Liver (tissue), 9 donors: ENCODE measurements around the gene PLA1A. TPM values are rescaled to one million over a fixed set of nuclear protein-coding genes. Genes with fewer than 3 reads are reported as not detected.

ENCODE experiments used
- DNase-seq: peaks from one replicate; pipeline ENCODE4 v3.0.0-alpha.2; 2017; ENCODE audit warnings: low spot score
- H3K27ac ChIP-seq, 2 donors: one replicate each; pipeline ENCODE4 v1.7.0; 2013; ENCODE audit warnings: inconsistent platforms in 2 of 2, low read length in 2 of 2, control low read depth in 1 of 2, low read depth in 1 of 2, mild to moderate bottlenecking in 1 of 2
- H3K27me3 ChIP-seq, 4 donors: one replicate each; pipeline versions ENCODE4 v1.6.1 to v1.7.0; 2013; ENCODE audit warnings: low read length in 3 of 4, inconsistent platforms in 1 of 4, mild to moderate bottlenecking in 1 of 4, moderate library complexity in 1 of 4; ENCODE audit not compliant: control insufficient read depth in 4 of 4, insufficient read depth in 4 of 4
- H3K36me3 ChIP-seq, 4 donors: one replicate each; pipeline versions ENCODE4 v1.6.1 to v1.7.0; 2013; ENCODE audit warnings: low read length in 3 of 4, mild to moderate bottlenecking in 3 of 4, low read depth in 1 of 4, moderate library complexity in 1 of 4; ENCODE audit not compliant: control insufficient read depth in 4 of 4, insufficient read depth in 3 of 4
- H3K4me1 ChIP-seq, 4 donors: one replicate each; pipeline versions ENCODE4 v1.6.1 to v1.7.0; 2013; ENCODE audit warnings: low read length in 3 of 4, mild to moderate bottlenecking in 3 of 4, moderate library complexity in 1 of 4; ENCODE audit not compliant: control insufficient read depth in 4 of 4, insufficient read depth in 4 of 4
- H3K4me3 ChIP-seq, 3 donors: one replicate each; pipeline versions ENCODE4 v1.6.1 to v1.7.0; 2013; ENCODE audit warnings: low read length in 3 of 3, control low read depth in 1 of 3, low read depth in 1 of 3, mild to moderate bottlenecking in 1 of 3
- H3K9ac ChIP-seq, 2 donors: one replicate each; pipeline ENCODE4 v1.7.0; 2013; ENCODE audit warnings: low read length in 2 of 2, mild to moderate bottlenecking in 2 of 2, moderate library complexity in 2 of 2, control low read depth in 1 of 2, low read depth in 1 of 2
- H3K9me3 ChIP-seq, 4 donors: one replicate each; pipeline versions ENCODE4 v1.6.1 to v1.7.0; 2013; ENCODE audit warnings: low read length in 3 of 4; ENCODE audit not compliant: control insufficient read depth in 4 of 4
- ATF3 ChIP-seq: IDR thresholded peaks from 2 replicates; pipeline ENCODE4 v1.6.1; 2016; ENCODE audit warnings: antibody characterized with exemption
- CTCF ChIP-seq: fragments of 150-350 bp; IDR thresholded peaks from 2 replicates; pipeline ENCODE4 v1.5.1; 2017; ENCODE audit warnings: improper control_type of control experiment, low read depth, low read length; ENCODE audit not compliant: missing input control
- EGR1 ChIP-seq, 2 donors: IDR thresholded peaks; 2 replicates each; pipeline ENCODE4 v1.6.1; 2016 to 2018; ENCODE audit warnings: antibody characterized with exemption in 2 of 2, low read depth in 2 of 2
- FOXA1 ChIP-seq: IDR thresholded peaks from 2 replicates; pipeline ENCODE4 v1.6.1; 2016; ENCODE audit warnings: antibody characterized with exemption
- FOXA2 ChIP-seq: IDR thresholded peaks from 2 replicates; pipeline ENCODE4 v1.6.1; 2016; ENCODE audit warnings: antibody characterized with exemption
- GABPA ChIP-seq, 2 donors: IDR thresholded peaks in 1 of 2; conservative IDR thresholded peaks in 1 of 2; 2 replicates each; pipeline ENCODE4 v1.6.1; 2016; ENCODE audit warnings: antibody characterized with exemption in 2 of 2, mild to moderate bottlenecking in 1 of 2, moderate library complexity in 1 of 2
- HNF4A ChIP-seq, 2 donors: conservative IDR thresholded peaks; 2 replicates each; pipeline ENCODE4 v1.6.1; 2016; ENCODE audit warnings: antibody characterized with exemption in 2 of 2, mild to moderate bottlenecking in 2 of 2
- HNF4G ChIP-seq: IDR thresholded peaks from 2 replicates; pipeline ENCODE4 v1.6.1; 2016; ENCODE audit warnings: antibody characterized with exemption
- JUND ChIP-seq, 2 donors: IDR thresholded peaks; 2 replicates each; pipeline ENCODE4 v1.6.1; 2016; ENCODE audit warnings: antibody characterized with exemption in 2 of 2
- MAX ChIP-seq: IDR thresholded peaks from 2 replicates; pipeline ENCODE4 v1.6.1; 2016; ENCODE audit warnings: antibody characterized with exemption
- NR2F2 ChIP-seq: IDR thresholded peaks from 2 replicates; pipeline ENCODE4 v1.6.1; 2016; ENCODE audit warnings: antibody characterized with exemption
- RAD21 ChIP-seq, 2 donors: IDR thresholded peaks; 2 replicates each; pipeline ENCODE4 v1.6.1; 2016; ENCODE audit warnings: antibody characterized with exemption in 2 of 2, mild to moderate bottlenecking in 2 of 2
- REST ChIP-seq: IDR thresholded peaks from 2 replicates; pipeline ENCODE4 v1.6.1; 2016; ENCODE audit warnings: antibody characterized with exemption, mild to moderate bottlenecking
- RXRA ChIP-seq, 2 donors: IDR thresholded peaks; 2 replicates each; pipeline ENCODE4 v1.6.1; 2017 to 2018; ENCODE audit warnings: antibody characterized with exemption in 2 of 2, mild to moderate bottlenecking in 1 of 2
- SP1 ChIP-seq: IDR thresholded peaks from 2 replicates; pipeline ENCODE4 v1.6.1; 2018; ENCODE audit warnings: antibody characterized with exemption, mild to moderate bottlenecking
- TAF1 ChIP-seq: conservative IDR thresholded peaks from 2 replicates; pipeline ENCODE4 v1.6.1; 2016; ENCODE audit warnings: antibody characterized with exemption, mild to moderate bottlenecking
- YY1 ChIP-seq: IDR thresholded peaks from 2 replicates; pipeline ENCODE4 v1.6.1; 2016; ENCODE audit warnings: antibody characterized with exemption, mild to moderate bottlenecking
- ZBTB33 ChIP-seq: IDR thresholded peaks from 2 replicates; pipeline ENCODE4 v1.6.1; 2016; ENCODE audit warnings: antibody characterized with exemption
- WGBS: extraction: QIAGEN DNeasy Blood & Tissue Kit; methylation state at CpG from one replicate; pipeline ENCODE4 v1.1.7; 2013; 5-methylcytosine and 5-hydroxymethylcytosine counted together
- polyA plus RNA-seq, 2 donors: library from polyadenylated mRNA; stranded (reverse) in 1 of 2; unstranded in 1 of 2; fragments of 200-250 nt in 1 of 2; fragments of >200 nt in 1 of 2; fragmentation: Nextera tagmentation in 1 of 2; extraction: Ambion mirVana in 1 of 2; gene quantifications; one replicate each; pipeline versions ENCODE4 v1.2.1 to v1.2.3, GENCODE V29; 2013 to 2015
- total RNA-seq, 2 donors: library from RNA; depleted of rRNA; stranded (reverse); fragments of >200 nt; gene quantifications; one replicate each; pipeline ENCODE4 v1.2.3, GENCODE V29; 2014
- donor health status: healthy.
- donor health status: healthy.
- donor health status: healthy.
- donor health status: healthy.
- donor health status: healthy.

The PLA1A gene
- total and polyA plus RNA-seq, 4 donors, result 6.0 to 63.9 (median 33.0) TPM

GRCh38 chr3:119609301-119609700 lies 11.6 kb downstream of the PLA1A start:
- DNase-seq, result no peak
- TF ChIP-seq YY1 (no peak), TAF1 (no peak), ZBTB33 (no peak), HNF4G (no peak), EGR1 (IDR thresholded peaks at IDR 0.05; ENCODE audit: low read depth in 2 of 2) (no peak), ATF3 (no peak), RAD21 (IDR thresholded peaks at IDR 0.05) (no peak), MAX (no peak), REST (no peak), GABPA (IDR thresholded peaks at IDR 0.05 in 1 of 2, conservative IDR thresholded peaks at IDR 0.05 in 1 of 2) (no peak), NR2F2 (no peak), JUND (IDR thresholded peaks at IDR 0.05) (no peak), SP1 (no peak), FOXA1 (no peak), HNF4A (conservative IDR thresholded peaks at IDR 0.05) (no peak), CTCF (no peak), FOXA2 (no peak), RXRA (IDR thresholded peaks at IDR 0.05) (no peak)
- peaks cover 2 to 16% (median 8%) of the 10 kb centered on the region in 4 donors for H3K36me3 ChIP-seq
- H3K9ac ChIP-seq, result no peak overlapping the region
- H3K27ac ChIP-seq, result no peak overlapping the region
- WGBS, result 76% methylated on average over 6 of the region's 6 CpGs
- no peak overlapping the region for H3K4me3 ChIP-seq
- no peaks in the 10 kb centered on the region for H3K27me3 ChIP-seq
- no peaks in the 10 kb centered on the region for H3K4me1 ChIP-seq
- H3K9me3 ChIP-seq, result no peaks in the 10 kb centered on the region
